CD14-positive monocyte (primary cell): ENCODE results near the gene CPOX. TPM values are rescaled to one million over a fixed set of nuclear protein-coding genes. Genes with fewer than 3 reads are reported as not detected.

Experiments used
- DNase-seq, 3 donors: peaks; one replicate each; pipeline ENCODE4 v3.0.0-alpha.2; 2011 to 2022
- H2AFZ ChIP-seq: 2 replicates; pipeline ENCODE4 v1.6.0; 2012; ENCODE audit warnings: mild to moderate bottlenecking, low read depth, low read length, inconsistent platforms; ENCODE audit not compliant: insufficient read depth, poor library complexity, severe bottlenecking
- H3K27ac ChIP-seq, 2 donors: 1 replicate in 1 of 2; 2 replicates in 1 of 2; pipeline ENCODE4 v1.5.1; 2012 to 2013; ENCODE audit warnings: low read length in 2 of 2, control low read depth in 1 of 2, inconsistent platforms in 1 of 2, low read depth in 1 of 2, mild to moderate bottlenecking in 1 of 2
- H3K27me3 ChIP-seq, 2 donors: one replicate each; pipeline versions ENCODE4 v1.6.0 to v1.6.1; 2011 to 2013; ENCODE audit warnings: low read length in 2 of 2; ENCODE audit not compliant: control insufficient read depth in 2 of 2, insufficient read depth in 2 of 2
- H3K36me3 ChIP-seq, 2 donors: replicated peaks in 1 of 2; 1 replicate in 1 of 2; 2 replicates in 1 of 2; pipeline versions ENCODE4 v1.5.1 to v1.6.1; 2012 to 2013; ENCODE audit warnings: low read length in 2 of 2, control low read depth in 1 of 2, inconsistent platforms in 1 of 2, mild to moderate bottlenecking in 1 of 2; ENCODE audit not compliant: insufficient read depth in 2 of 2, control insufficient read depth in 1 of 2
- H3K4me1 ChIP-seq, 2 donors: 1 replicate in 1 of 2; 2 replicates in 1 of 2; pipeline versions ENCODE4 v1.5.1 to v1.6.1; 2012 to 2013; ENCODE audit warnings: low read length in 2 of 2, control low read depth in 1 of 2, inconsistent platforms in 1 of 2, mild to moderate bottlenecking in 1 of 2, moderate library complexity in 1 of 2; ENCODE audit not compliant: insufficient read depth in 2 of 2, control insufficient read depth in 1 of 2
- H3K4me2 ChIP-seq: replicated peaks from 2 replicates; pipeline ENCODE3; 2012; ENCODE audit warnings: low read length, moderate library complexity, mild to moderate bottlenecking; ENCODE audit not compliant: poor library complexity, severe bottlenecking; ENCODE audit errors: extremely low read depth
- H3K4me3 ChIP-seq, 3 experiments: fragments of 200-600 bp in 1 of 3; sonication (generic) in 1 of 3; replicated peaks in 1 of 3; 1 replicate in 2 of 3; 2 replicates in 1 of 3; pipeline ENCODE4 v1.5.1; 2011 to 2013; ENCODE audit warnings: low read length in 3 of 3, mild to moderate bottlenecking in 3 of 3, control low read depth in 2 of 3, low read depth in 2 of 3, inconsistent platforms in 1 of 3, moderate library complexity in 1 of 3
- H3K79me2 ChIP-seq: 2 replicates; pipeline ENCODE4 v1.6.0; 2012; ENCODE audit warnings: mild to moderate bottlenecking, control low read depth, inconsistent platforms, low read length, moderate library complexity; ENCODE audit not compliant: insufficient read depth
- H3K9ac ChIP-seq: 2 replicates; pipeline ENCODE4 v1.6.0; 2017; ENCODE audit warnings: low read length, mild to moderate bottlenecking; ENCODE audit not compliant: insufficient read depth, poor library complexity, severe bottlenecking
- H3K9me3 ChIP-seq, 2 donors: replicated peaks in 1 of 2; 1 replicate in 1 of 2; 2 replicates in 1 of 2; pipeline versions ENCODE4 v1.5.1 to v1.6.1; 2012 to 2013; ENCODE audit warnings: low read length in 2 of 2, control low read depth in 1 of 2; ENCODE audit not compliant: control insufficient read depth in 1 of 2, insufficient read depth in 1 of 2
- H4K20me1 ChIP-seq: 2 replicates; pipeline ENCODE4 v1.6.0; 2012; ENCODE audit warnings: mild to moderate bottlenecking, low read length, control low read depth, moderate library complexity; ENCODE audit not compliant: insufficient read depth
- H3K27ac Mint-ChIP-seq, 7 donors: one replicate each; pipeline ENCODE4 v1.8.0; 2020; ENCODE audit warnings: mild to moderate bottlenecking in 7 of 7, mixed read lengths in 7 of 7, moderate library complexity in 6 of 7, inconsistent platforms in 2 of 7
- H3K27me3 Mint-ChIP-seq, 3 donors: one replicate each; pipeline ENCODE4 v1.8.0; 2021 to 2022; ENCODE audit warnings: low read depth in 3 of 3, mild to moderate bottlenecking in 3 of 3, mixed read lengths in 3 of 3, moderate library complexity in 3 of 3, inconsistent platforms in 1 of 3
- H3K36me3 Mint-ChIP-seq, 2 donors: one replicate each; pipeline ENCODE4 v1.8.0; 2020; ENCODE audit warnings: mixed read lengths in 2 of 2, inconsistent platforms in 1 of 2, mild to moderate bottlenecking in 1 of 2
- H3K4me1 Mint-ChIP-seq: one replicate; pipeline ENCODE4 v1.8.0; 2020; ENCODE audit warnings: mild to moderate bottlenecking, mixed read lengths
- H3K4me3 Mint-ChIP-seq, 2 donors: one replicate each; pipeline ENCODE4 v1.8.0; 2020; ENCODE audit warnings: mild to moderate bottlenecking in 2 of 2, mixed read lengths in 2 of 2, moderate library complexity in 1 of 2
- H3K9me3 Mint-ChIP-seq, 7 donors: one replicate each; pipeline ENCODE4 v1.8.0; 2020 to 2022; ENCODE audit warnings: mixed read lengths in 7 of 7, mild to moderate bottlenecking in 6 of 7, moderate library complexity in 6 of 7, inconsistent platforms in 2 of 7
- WGBS: methylation state at CpG from one replicate; pipeline ENCODE4 v1.1.5; 2013; ENCODE audit warnings: missing lambda C conversion rate; ENCODE audit not compliant: insufficient coverage; 5-methylcytosine and 5-hydroxymethylcytosine counted together
- intact Hi-C, 2 donors: fragments of 100-400 bp; cut with micrococcal nuclease; formaldehyde crosslinking; loops; one replicate each; pipeline versions ENCODE4 v1.15.0 to v1.15.1; 2023
- polyA plus RNA-seq, 3 donors: library from polyadenylated mRNA; depleted of rRNA in 1 of 3; unstranded in 2 of 3; stranded (reverse) in 1 of 3; fragments of 300-500 nt in 2 of 3; fragments of >200 nt in 1 of 3; fragmentation: Illumina TruSeq in 2 of 3; gene quantifications; 1 replicate in 2 of 3; 2 replicates in 1 of 3; pipeline ENCODE4 v1.2.3, GENCODE V29; 2012 to 2021
- TF ChIP-seq, protein P1 (sequence below): fragments of 200-600 bp; IDR thresholded peaks from one replicate; pipeline ENCODE4 v1.8.0; 2022; ENCODE audit warnings: antibody characterized with exemption, mild to moderate bottlenecking

Gene CPOX
- polyA plus RNA-seq, 3 donors: 4.2 to 12.8 (median 5.2) TPM

DNA sequence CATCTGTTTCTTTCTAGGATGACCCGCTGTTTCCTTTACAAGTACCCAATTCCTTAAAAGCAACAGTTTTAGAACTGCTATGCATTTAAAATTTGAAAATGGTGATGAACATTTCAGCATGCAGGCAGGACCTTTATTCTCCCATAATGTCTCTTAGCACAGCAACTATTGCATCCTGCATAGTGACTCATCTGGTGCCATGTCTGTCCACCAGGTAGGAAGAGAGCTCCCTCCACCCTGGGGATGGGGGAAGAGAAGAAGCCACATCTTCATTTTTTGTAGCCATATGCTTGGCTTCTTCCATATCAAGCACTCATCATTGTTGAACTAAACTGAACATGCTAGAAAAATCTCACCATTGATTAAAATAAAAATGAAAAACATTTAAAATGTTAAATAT lies 51.7 kb downstream of the CPOX start:
- Histone ChIP-seq H4K20me1 (no peaks in the 10 kb centered on the region), H3K4me3 (no peak overlapping the region), H3K9me3 (no peaks in the 10 kb centered on the region), H3K36me3 (no peaks in the 10 kb centered on the region), H3K4me2 (no peak overlapping the region), H3K27ac (no peak overlapping the region), H3K9ac (no peak overlapping the region), H3K4me1 (peaks cover 0 to 9% of the 10 kb centered on the region in 2 donors), H2AFZ (no peak overlapping the region), H3K27me3 (no peaks in the 10 kb centered on the region), H3K79me2 (no peaks in the 10 kb centered on the region)
- Mint-ChIP-seq H3K9me3 (peaks cover 0 to 1% (median 0%) of the 10 kb centered on the region in 7 donors), H3K4me3 (no peak overlapping the region), H3K27me3 (peaks cover 0 to 7% (median 0%) of the 10 kb centered on the region in 3 donors), H3K4me1 (peaks cover 5% of the 10 kb centered on the region), H3K27ac (no peak overlapping the region), H3K36me3 (no peaks in the 10 kb centered on the region)
- no peak for DNase-seq
- TF ChIP-seq, protein P1, sequence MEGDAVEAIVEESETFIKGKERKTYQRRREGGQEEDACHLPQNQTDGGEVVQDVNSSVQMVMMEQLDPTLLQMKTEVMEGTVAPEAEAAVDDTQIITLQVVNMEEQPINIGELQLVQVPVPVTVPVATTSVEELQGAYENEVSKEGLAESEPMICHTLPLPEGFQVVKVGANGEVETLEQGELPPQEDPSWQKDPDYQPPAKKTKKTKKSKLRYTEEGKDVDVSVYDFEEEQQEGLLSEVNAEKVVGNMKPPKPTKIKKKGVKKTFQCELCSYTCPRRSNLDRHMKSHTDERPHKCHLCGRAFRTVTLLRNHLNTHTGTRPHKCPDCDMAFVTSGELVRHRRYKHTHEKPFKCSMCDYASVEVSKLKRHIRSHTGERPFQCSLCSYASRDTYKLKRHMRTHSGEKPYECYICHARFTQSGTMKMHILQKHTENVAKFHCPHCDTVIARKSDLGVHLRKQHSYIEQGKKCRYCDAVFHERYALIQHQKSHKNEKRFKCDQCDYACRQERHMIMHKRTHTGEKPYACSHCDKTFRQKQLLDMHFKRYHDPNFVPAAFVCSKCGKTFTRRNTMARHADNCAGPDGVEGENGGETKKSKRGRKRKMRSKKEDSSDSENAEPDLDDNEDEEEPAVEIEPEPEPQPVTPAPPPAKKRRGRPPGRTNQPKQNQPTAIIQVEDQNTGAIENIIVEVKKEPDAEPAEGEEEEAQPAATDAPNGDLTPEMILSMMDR: no peak
- intact Hi-C loops: no loop called here
- WGBS: no CpG with 5 or more reads among the region's 1 CpG

DNA sequence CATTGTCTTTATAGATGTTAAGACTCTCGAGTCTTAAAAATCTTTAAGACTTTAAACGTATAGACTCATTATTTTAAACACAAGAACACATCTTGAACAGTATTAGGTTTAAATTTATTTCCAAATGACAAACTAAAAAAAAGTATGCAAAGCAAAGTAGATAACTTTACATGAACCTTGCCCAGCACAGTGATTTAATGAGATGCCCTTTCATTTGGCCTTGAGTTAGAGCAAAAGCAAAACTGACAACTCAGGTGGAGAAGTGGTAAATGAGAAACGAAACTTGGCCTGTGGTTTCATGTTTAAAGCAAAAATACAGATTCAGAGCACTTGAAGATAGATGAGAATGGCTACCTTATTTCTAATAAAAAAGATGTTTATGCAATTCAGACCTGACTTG lies 53.1 kb downstream of the CPOX start:
- TF ChIP-seq, protein P1: no peak
- H2AFZ ChIP-seq: no peak overlapping the region
- H3K27ac Mint-ChIP-seq: no peak overlapping the region
- intact Hi-C loops: no loop called here
- H3K36me3 ChIP-seq: no peaks in the 10 kb centered on the region
- no peak overlapping the region for H3K4me3 ChIP-seq
- H3K9ac ChIP-seq: no peak overlapping the region
- H4K20me1 ChIP-seq: no peaks in the 10 kb centered on the region
- H3K27ac ChIP-seq: no peak overlapping the region
- H3K27me3 Mint-ChIP-seq: peaks cover 0 to 5% (median 0%) of the 10 kb centered on the region in 3 donors
- DNase-seq: no peak
- H3K27me3 ChIP-seq: no peaks in the 10 kb centered on the region
- 0% methylated on average over 1 of the region's 3 CpGs for WGBS
- peaks cover 0 to 9% of the 10 kb centered on the region in 2 donors for H3K4me1 ChIP-seq
- H3K4me1 Mint-ChIP-seq: peaks cover 5% of the 10 kb centered on the region
- no peaks in the 10 kb centered on the region for H3K36me3 Mint-ChIP-seq
- no peaks in the 10 kb centered on the region for H3K79me2 ChIP-seq
- no peak overlapping the region for H3K4me3 Mint-ChIP-seq
- H3K4me2 ChIP-seq: no peak overlapping the region
- H3K9me3 Mint-ChIP-seq: peaks cover 0 to 1% (median 0%) of the 10 kb centered on the region in 7 donors
- H3K9me3 ChIP-seq: no peaks in the 10 kb centered on the region
